Measurements from ENCODE around the gene AADAC. TPM values are rescaled to one million over a fixed set of nuclear protein-coding genes. Genes with fewer than 3 reads are reported as not detected.
"Not testable (repeated sequence)": the region's sequence is repeated elsewhere in the genome, so short reads cannot be mapped to it uniquely, and the experiment has no call there.

AADAC gene
- total RNA-seq, 2 donors from 2014 or later, result 0.39 to 0.70 TPM

- Histone ChIP-seq H3K27me3 (no peaks in the 10 kb centered on the region), H3K27ac (no peak overlapping the region), H3K36me3 (no peaks in the 10 kb centered on the region), H3K4me3 (no peak overlapping the region), H3K4me1 (no peaks in the 10 kb centered on the region), H3K9me3 (no peaks in the 10 kb centered on the region)
- TF ChIP-seq CTCF (IDR thresholded peaks at IDR 0.05), result no peak
- DNase-seq (ENCODE audit: low spot score), result no peak
These were observed 29.4 kb downstream of the AADAC start for GRCh38 chr3:151843275-151843674.

GRCh38 chr3:151845306-151845905, 31.5 kb downstream of the AADAC start:
- Histone ChIP-seq H3K4me3 (no peak overlapping the region), H3K4me1 (no peaks in the 10 kb centered on the region), H3K27ac (no peak overlapping the region), H3K27me3 (no peaks in the 10 kb centered on the region), H3K36me3 (no peaks in the 10 kb centered on the region), H3K9me3 (peaks cover 0 to 8% of the 10 kb centered on the region in 2 donors)
- no peak for TF ChIP-seq CTCF (IDR thresholded peaks at IDR 0.05)
- DNase-seq (ENCODE audit: low spot score), result no peak

GRCh38 chr3:151850065-151850464, 36.1 kb downstream of the AADAC start:
- H3K4me1 ChIP-seq; DNase-seq (ENCODE audit: low spot score); H3K9me3 ChIP-seq; H3K27me3 ChIP-seq; H3K36me3 ChIP-seq; H3K27ac ChIP-seq; H3K4me3 ChIP-seq: not testable (repeated sequence)

- Histone ChIP-seq H3K4me1 (no peaks in the 10 kb centered on the region), H3K27me3 (no peaks in the 10 kb centered on the region), H3K4me3 (no peak overlapping the region), H3K9me3 (peaks cover 0 to 8% of the 10 kb centered on the region in 2 donors), H3K27ac (no peak overlapping the region), H3K36me3 (no peaks in the 10 kb centered on the region)
- no peak for TF ChIP-seq CTCF (IDR thresholded peaks at IDR 0.05)
- DNase-seq (ENCODE audit: low spot score), result no peak
These were observed 38.3 kb downstream of the AADAC start for GRCh38 chr3:151852074-151852811.

GRCh38 chr3:151856118-151856517, 42.2 kb downstream of the AADAC start:
- no peak for DNase-seq (ENCODE audit: low spot score)
- H3K4me1 ChIP-seq, result no peaks in the 10 kb centered on the region
- H3K27ac ChIP-seq, result no peak overlapping the region
- no peak for TF ChIP-seq CTCF (IDR thresholded peaks at IDR 0.05)
- H3K9me3 ChIP-seq, result no peaks in the 10 kb centered on the region
- no peaks in the 10 kb centered on the region for H3K27me3 ChIP-seq
- no peaks in the 10 kb centered on the region for H3K36me3 ChIP-seq
- H3K4me3 ChIP-seq, result no peak overlapping the region

- no peak for DNase-seq (ENCODE audit: low spot score)
- no peaks in the 10 kb centered on the region for H3K27me3 ChIP-seq
- no peaks in the 10 kb centered on the region for H3K36me3 ChIP-seq
- H3K4me3 ChIP-seq, result no peak overlapping the region
- no peaks in the 10 kb centered on the region for H3K9me3 ChIP-seq
- no peak for TF ChIP-seq CTCF (IDR thresholded peaks at IDR 0.05)
- H3K4me1 ChIP-seq, result no peaks in the 10 kb centered on the region
- H3K27ac ChIP-seq, result no peak overlapping the region
These were observed 42.7 kb downstream of the AADAC start for GRCh38 chr3:151856641-151857040.
